C1 segment of cervical spinal cord (tissue), 14 donors: ENCODE results near the gene LHFPL6.
A peak's percentile ranks its signal among the peaks of the same experiment; 100 is the strongest.

ENCODE experiments used
- DNase-seq, 14 donors: peaks; one replicate each; lab custom pipeline; 2025; lab: John Stamatoyannopoulos, UW

The LHFPL6 gene

GRCh38 chr13:39389013-39389412, 214.0 kb downstream of the LHFPL6 start:
- no peak for DNase-seq

DNA sequence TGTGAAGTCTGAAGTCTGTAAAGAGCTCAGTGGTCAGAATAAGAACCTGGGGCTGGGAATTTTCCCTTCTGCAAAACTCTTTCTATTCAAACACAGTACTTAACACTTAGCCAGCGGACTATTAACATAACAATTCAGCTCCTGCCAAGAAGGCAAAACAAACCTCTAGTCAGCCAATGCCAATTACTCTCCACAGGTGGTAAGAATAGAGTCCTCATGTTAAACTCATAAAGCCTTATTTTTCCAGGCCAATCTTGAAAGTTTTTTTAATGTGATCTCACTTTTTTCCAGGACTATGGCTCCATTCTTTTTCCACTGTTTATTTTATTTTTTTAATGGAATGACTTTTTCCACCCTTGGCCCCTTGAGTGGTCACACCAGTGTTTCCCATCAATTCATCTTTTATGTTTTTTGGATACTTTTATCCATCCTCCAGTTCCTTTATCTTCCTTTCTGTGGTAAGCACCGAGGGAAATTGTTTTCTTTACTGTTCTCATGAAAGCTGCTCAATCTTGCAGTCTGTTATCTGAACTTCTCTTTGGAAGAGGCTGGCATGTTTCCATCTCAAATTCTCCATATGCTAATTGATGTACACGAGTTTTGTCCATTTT, 217.3 kb downstream of the LHFPL6 start:
- peak in 1 of 14 donors; percentile 62 for DNase-seq

GRCh38 chr13:39385154-39385553, 217.8 kb downstream of the LHFPL6 start:
- DNase-seq = no peak

DNA sequence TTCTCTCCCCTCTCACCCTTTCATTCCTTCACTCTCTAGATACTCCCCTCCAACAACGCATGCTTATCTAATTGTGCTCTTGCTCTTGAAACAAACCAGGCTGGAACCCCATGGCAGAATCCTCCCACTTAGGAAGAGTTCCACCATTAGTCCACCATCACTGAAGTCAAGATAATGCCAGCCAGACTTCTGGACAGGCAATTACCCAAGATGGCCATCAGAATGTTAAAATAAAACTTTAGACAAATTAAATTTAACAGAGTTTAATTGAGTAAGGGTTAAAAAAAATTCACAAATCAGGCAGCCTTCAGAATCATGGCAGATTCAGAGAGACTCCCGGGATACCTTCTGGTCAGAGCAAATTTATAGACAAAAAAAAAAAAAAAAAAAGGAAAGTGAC, 221.5 kb downstream of the LHFPL6 start:
- DNase-seq = no peak

DNA sequence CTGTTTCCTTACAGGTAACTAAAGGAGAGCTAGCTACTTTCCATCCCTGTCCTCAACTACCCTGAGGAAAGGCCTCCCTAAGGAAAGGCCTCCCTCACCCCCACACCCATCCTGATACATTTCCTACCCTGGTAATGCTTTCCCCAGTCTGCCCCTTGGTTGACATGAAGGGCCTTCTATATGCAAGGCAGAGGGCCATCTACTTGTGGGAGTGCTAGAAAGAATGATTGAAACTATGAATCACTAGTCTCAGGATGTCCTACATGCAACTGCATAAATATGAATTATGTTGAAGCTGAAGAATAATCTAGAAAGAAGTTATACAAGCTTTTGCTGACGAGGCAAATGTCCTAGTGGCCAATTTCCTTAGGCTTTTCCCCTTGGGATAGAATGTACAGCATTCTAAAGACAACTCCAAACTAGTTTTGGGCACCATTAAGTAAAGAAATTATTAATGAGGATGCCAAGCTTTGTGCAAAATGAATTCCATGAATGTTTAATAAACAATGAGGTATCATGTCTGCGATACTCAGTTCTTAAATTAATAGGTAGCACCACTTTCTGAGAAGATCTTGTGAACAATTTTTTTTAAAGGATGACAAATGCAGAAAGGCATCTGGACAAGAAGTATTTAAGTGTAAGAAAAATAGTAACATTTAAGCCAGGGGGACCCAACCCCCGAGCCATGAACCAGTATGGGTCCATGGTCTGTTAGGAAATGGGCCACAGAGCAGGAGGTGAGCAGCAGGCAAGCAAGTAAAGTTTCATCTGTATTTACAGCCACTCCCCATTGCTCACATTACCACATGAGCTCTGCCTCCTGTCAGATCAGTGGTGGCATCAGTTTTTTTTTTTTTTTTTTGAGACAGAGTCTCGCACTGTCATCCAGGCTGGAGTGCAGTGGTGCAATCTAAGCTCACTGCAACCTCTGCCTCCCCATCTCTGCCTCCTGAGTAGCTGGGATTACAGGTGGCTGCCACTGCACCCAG, 223.0 kb downstream of the LHFPL6 start:
- no peak for DNase-seq

DNA sequence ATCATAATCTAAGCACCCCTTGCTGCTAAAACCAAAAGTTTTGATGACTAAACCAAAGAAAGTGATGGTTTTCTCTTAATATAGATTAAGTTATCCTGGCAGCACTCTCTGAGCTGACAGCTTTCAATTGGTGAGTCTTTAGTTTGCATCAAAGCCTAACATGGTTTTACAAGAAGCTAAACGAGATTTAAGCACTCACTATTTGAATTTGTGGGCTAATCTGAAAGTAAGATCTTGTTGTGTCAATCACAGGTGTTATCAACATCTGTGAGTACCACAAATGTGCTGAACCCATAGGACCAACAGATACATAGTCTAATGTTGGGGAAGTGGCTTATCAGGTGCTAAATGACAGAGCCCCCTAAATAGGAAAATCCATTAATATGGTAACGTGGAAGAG, 223.9 kb downstream of the LHFPL6 start:
- DNase-seq = no peak

DNA sequence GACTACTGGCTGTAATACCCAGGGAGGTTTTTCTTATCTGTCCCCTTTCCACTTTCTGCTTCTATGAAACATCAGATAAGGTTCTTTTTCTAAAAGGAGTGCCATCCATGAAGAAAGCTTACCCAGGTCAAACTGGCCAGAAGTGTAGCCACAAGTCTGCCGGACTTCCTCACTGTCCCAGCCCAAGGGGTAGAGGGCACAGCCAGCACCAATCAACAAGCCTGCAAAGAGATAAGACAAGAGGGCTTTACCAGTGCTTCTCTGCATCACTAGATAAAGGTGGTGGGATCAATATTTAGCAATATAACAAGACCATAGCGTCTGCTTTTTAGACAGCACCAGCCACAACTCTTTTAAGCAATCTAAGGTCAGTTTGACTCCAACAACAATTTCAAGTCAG, 224.7 kb downstream of the LHFPL6 start:
- DNase-seq = no peak

- DNase-seq = no peak
Observed at GRCh38 chr13:39377699-39378098, 225.3 kb downstream of the LHFPL6 start.

GRCh38 chr13:39376076-39376475, 226.9 kb downstream of the LHFPL6 start:
- DNase-seq = peak in 1 of 14 donors; percentile 33

DNA sequence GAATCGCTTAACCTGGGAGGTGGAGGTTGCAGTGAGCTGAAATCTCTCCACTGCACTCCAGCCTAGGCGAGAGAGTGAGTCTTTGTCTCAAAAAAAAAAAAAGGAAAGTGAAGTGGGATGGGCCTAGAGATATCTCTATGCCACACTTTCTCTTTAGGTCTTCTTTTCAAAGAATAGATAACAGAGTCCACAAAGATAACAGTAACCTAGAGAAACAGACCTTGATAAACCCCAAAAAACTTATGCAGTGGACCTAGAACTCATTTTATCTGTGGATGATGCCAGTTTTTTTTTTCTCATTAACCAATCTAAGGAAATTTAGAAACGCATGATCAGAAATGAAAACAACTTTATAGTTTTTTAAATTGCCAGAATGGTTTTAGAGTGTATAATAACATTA, 227.4 kb downstream of the LHFPL6 start:
- no peak for DNase-seq

- no peak for DNase-seq
Observed at GRCh38 chr13:39374741-39375189, 228.2 kb downstream of the LHFPL6 start.

GRCh38 chr13:39373145-39373544, 229.8 kb downstream of the LHFPL6 start:
- DNase-seq = no peak

- DNase-seq = no peak
Observed at GRCh38 chr13:39371706-39372105, 231.3 kb downstream of the LHFPL6 start.

GRCh38 chr13:39370554-39370953, 232.4 kb downstream of the LHFPL6 start:
- DNase-seq = peak in 2 of 14 donors; percentile 6 to 50

- DNase-seq = no peak
Observed at GRCh38 chr13:39370048-39370447, 232.9 kb downstream of the LHFPL6 start.

- DNase-seq = no peak
Observed at GRCh38 chr13:39369161-39369890, 233.7 kb downstream of the LHFPL6 start.

DNA sequence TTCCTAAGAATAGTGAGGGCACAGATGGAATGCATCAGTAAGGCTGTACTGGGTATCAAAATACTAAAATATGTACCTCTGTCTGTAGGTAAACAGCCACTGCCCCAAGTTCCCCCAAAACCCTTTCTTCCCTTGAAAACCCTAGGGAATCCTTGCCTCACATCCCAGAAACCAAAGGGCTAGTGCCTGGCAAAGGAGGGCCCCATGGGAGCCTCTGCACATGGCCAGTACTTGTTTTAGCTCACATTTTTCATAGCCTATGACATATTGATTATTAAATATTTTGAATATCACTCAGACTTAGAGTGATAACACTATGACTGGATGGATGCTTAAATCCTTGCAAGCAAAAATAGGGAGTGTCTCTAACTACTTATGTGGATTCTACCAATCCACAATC, 237.1 kb downstream of the LHFPL6 start:
- no peak for DNase-seq

GRCh38 chr13:39364947-39365468, 238.0 kb downstream of the LHFPL6 start:
- no peak for DNase-seq

- no peak for DNase-seq
Observed at GRCh38 chr13:39363382-39363772, 239.6 kb downstream of the LHFPL6 start.

GRCh38 chr13:39362652-39363381, 240.2 kb downstream of the LHFPL6 start:
- DNase-seq = peak in 1 of 14 donors; percentile 48

GRCh38 chr13:39353988-39354387, 249.0 kb downstream of the LHFPL6 start:
- no peak for DNase-seq
